Small intestine (tissue), 7 donors: ENCODE measurements around the gene UNC45A. TPM values are rescaled to one million over a fixed set of nuclear protein-coding genes. Genes with fewer than 3 reads are reported as not detected.

Source experiments
- DNase-seq, 2 donors: peaks; one replicate each; pipeline versions ENCODE4 v3.0.0 to v3.0.0-alpha.2; 2013
- FAIRE-seq: peaks from 2 replicates; lab custom pipeline; 2012; peaks lifted over from hg19 to GRCh38; lab: Jason Lieb, UNC
- H3K27ac ChIP-seq, 3 donors: one replicate each; pipeline ENCODE4 v1.5.1; 2013; ENCODE audit warnings: low read length in 2 of 3, mild to moderate bottlenecking in 2 of 3, control low read depth in 1 of 3, inconsistent platforms in 1 of 3, low read depth in 1 of 3, moderate library complexity in 1 of 3
- H3K27me3 ChIP-seq, 3 donors: one replicate each; pipeline ENCODE4 v1.6.1; 2013; ENCODE audit warnings: low read length in 3 of 3, inconsistent platforms in 1 of 3; ENCODE audit not compliant: control insufficient read depth in 3 of 3, insufficient read depth in 3 of 3
- H3K36me3 ChIP-seq, 3 donors: one replicate each; pipeline ENCODE4 v1.6.1; 2013; ENCODE audit warnings: low read length in 3 of 3, inconsistent platforms in 1 of 3, low read depth in 1 of 3, mild to moderate bottlenecking in 1 of 3, moderate library complexity in 1 of 3; ENCODE audit not compliant: control insufficient read depth in 3 of 3, insufficient read depth in 2 of 3
- H3K4me1 ChIP-seq, 3 donors: one replicate each; pipeline ENCODE4 v1.6.1; 2013; ENCODE audit warnings: low read length in 2 of 3, inconsistent platforms in 1 of 3, low read depth in 1 of 3, mild to moderate bottlenecking in 1 of 3, moderate library complexity in 1 of 3; ENCODE audit not compliant: control insufficient read depth in 3 of 3, insufficient read depth in 2 of 3
- H3K4me3 ChIP-seq, 3 donors: one replicate each; pipeline ENCODE4 v1.5.1; 2013; ENCODE audit warnings: low read length in 3 of 3, control low read depth in 1 of 3, inconsistent platforms in 1 of 3, low read depth in 1 of 3, mild to moderate bottlenecking in 1 of 3, moderate library complexity in 1 of 3
- H3K9me3 ChIP-seq, 2 donors: one replicate each; pipeline ENCODE4 v1.6.1; 2013; ENCODE audit warnings: low read depth in 1 of 2, low read length in 1 of 2; ENCODE audit not compliant: control insufficient read depth in 2 of 2, insufficient read depth in 1 of 2
- WGBS, 3 donors: extraction: QIAGEN DNeasy Blood & Tissue Kit; methylation state at CpG; one replicate each; pipeline ENCODE4 v1.1.7; 2013; 5-methylcytosine and 5-hydroxymethylcytosine counted together
- polyA plus RNA-seq, 4 donors: library from polyadenylated mRNA; stranded (reverse) in 3 of 4; unstranded in 1 of 4; fragments of 200-250 nt in 3 of 4; fragments of 120-200 nt in 1 of 4; gene quantifications; one replicate each; pipeline versions ENCODE4 v1.2.1 to v1.2.3, GENCODE V29; 2013
- donor health status: healthy with polysubstance abuse.
- donor health status: control.
- donor health status: control.
- donor health status: Bipolar disorder and iron deficiency.
- donor health status: healthy.

Gene UNC45A
- polyA plus RNA-seq, 4 donors, result 37.7 to 65.1 (median 48.8) TPM

GRCh38 chr15:90939756-90940155, 4.7 kb downstream of the UNC45A start:
- no peak for FAIRE-seq
- no peak overlapping the region for H3K27ac ChIP-seq
- H3K27me3 ChIP-seq, result no peaks in the 10 kb centered on the region
- no peak overlapping the region for H3K4me3 ChIP-seq
- 75 to 96% (median 84%) methylated on average over 7 of the region's 7 CpGs for WGBS, 3 donors
- no peaks in the 10 kb centered on the region for H3K9me3 ChIP-seq
- H3K36me3 ChIP-seq, result peaks cover 23 to 70% (median 25%) of the 10 kb centered on the region in 3 donors
- DNase-seq, result no peak
- H3K4me1 ChIP-seq, result peaks cover 4 to 6% (median 5%) of the 10 kb centered on the region in 3 donors

GRCh38 chr15:90941038-90941437, 6.0 kb downstream of the UNC45A start:
- H3K4me3 ChIP-seq, result no peak overlapping the region
- 98% methylated on average over 4 of the region's 4 CpGs for WGBS, 3 donors
- FAIRE-seq (no peak), DNase-seq (no peak)
- H3K9me3 ChIP-seq, result no peaks in the 10 kb centered on the region
- H3K4me1 ChIP-seq, result peaks cover 0 to 2% (median 2%) of the 10 kb centered on the region in 3 donors
- H3K27me3 ChIP-seq, result no peaks in the 10 kb centered on the region
- peaks cover 26 to 78% (median 27%) of the 10 kb centered on the region in 3 donors for H3K36me3 ChIP-seq
- H3K27ac ChIP-seq, result no peak overlapping the region

- no peak for FAIRE-seq
Observed at GRCh38 chr15:90942354-90943120, 7.5 kb downstream of the UNC45A start.

DNA sequence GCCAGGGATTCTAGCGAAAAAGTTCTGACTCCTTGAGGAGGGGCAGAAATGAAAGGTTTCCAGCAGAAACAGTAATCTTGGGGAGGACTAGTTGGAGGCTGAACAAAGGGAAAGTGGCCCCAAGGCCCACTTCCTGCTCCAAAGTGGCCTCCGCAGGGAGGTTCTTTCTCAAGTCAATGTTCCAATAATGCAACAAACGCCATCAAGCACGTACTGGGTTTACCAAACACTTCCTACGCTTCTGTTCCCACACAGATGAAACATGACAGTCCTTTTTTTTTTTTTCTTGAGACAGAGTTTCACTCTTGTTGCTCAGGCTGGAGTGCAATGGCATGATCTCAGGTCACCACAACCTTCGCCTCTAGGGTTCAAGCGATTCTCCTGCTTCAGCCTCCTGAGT, 10.0 kb downstream of the UNC45A start:
- FAIRE-seq, result no peak
- Histone ChIP-seq H3K4me3 (no peak overlapping the region), H3K27ac (no peak overlapping the region), H3K36me3 (peaks cover 29 to 89% (median 37%) of the 10 kb centered on the region in 3 donors), H3K9me3 (no peaks in the 10 kb centered on the region), H3K27me3 (no peaks in the 10 kb centered on the region), H3K4me1 (no peaks in the 10 kb centered on the region)
- 86 to 97% (median 95%) methylated on average over 7 of the region's 7 CpGs for WGBS, 3 donors
- no peak for DNase-seq

More at GRCh38 chr15:90942354-90943120, 7.5 kb downstream of the UNC45A start:
- no peaks in the 10 kb centered on the region for H3K27me3 ChIP-seq
- H3K9me3 ChIP-seq, result no peaks in the 10 kb centered on the region
- no peaks in the 10 kb centered on the region for H3K4me1 ChIP-seq
- DNase-seq, result no peak
- H3K36me3 ChIP-seq, result peaks cover 29 to 87% (median 30%) of the 10 kb centered on the region in 3 donors
- H3K27ac ChIP-seq, result no peak overlapping the region
- 85 to 92% (median 92%) methylated on average over 12 of the region's 12 CpGs for WGBS, 3 donors
- no peak overlapping the region for H3K4me3 ChIP-seq

DNA sequence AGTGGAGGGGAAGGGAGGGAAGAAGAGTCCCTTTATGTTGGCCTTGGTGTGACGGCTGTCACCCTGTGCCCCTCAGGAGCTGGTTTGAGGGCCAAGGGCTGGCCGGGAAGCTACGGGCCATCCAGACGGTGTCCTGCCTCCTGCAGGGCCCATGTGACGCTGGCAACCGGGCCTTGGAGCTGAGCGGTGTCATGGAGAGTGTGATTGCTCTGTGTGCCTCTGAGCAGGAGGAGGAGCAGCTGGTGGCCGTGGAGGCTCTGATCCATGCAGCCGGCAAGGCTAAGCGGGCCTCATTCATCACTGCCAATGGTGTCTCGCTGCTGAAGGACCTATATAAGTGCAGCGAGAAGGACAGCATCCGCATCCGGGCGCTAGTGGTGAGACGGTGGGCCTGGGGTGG, 11.5 kb downstream of the UNC45A start:
- FAIRE-seq, result no peak
- no peaks in the 10 kb centered on the region for H3K4me1 ChIP-seq
- H3K9me3 ChIP-seq, result no peaks in the 10 kb centered on the region
- peaks cover 24 to 88% (median 34%) of the 10 kb centered on the region in 3 donors for H3K36me3 ChIP-seq
- DNase-seq, result no peak
- 91 to 96% (median 94%) methylated on average over 16 of the region's 16 CpGs for WGBS, 3 donors
- H3K27me3 ChIP-seq, result no peaks in the 10 kb centered on the region
- no peak overlapping the region for H3K4me3 ChIP-seq
- no peak overlapping the region for H3K27ac ChIP-seq

- Histone ChIP-seq H3K27me3 (no peaks in the 10 kb centered on the region), H3K36me3 (peaks cover 23 to 89% (median 34%) of the 10 kb centered on the region in 3 donors)
Observed at GRCh38 chr15:90946941-90947576, 12.0 kb downstream of the UNC45A start.

DNA sequence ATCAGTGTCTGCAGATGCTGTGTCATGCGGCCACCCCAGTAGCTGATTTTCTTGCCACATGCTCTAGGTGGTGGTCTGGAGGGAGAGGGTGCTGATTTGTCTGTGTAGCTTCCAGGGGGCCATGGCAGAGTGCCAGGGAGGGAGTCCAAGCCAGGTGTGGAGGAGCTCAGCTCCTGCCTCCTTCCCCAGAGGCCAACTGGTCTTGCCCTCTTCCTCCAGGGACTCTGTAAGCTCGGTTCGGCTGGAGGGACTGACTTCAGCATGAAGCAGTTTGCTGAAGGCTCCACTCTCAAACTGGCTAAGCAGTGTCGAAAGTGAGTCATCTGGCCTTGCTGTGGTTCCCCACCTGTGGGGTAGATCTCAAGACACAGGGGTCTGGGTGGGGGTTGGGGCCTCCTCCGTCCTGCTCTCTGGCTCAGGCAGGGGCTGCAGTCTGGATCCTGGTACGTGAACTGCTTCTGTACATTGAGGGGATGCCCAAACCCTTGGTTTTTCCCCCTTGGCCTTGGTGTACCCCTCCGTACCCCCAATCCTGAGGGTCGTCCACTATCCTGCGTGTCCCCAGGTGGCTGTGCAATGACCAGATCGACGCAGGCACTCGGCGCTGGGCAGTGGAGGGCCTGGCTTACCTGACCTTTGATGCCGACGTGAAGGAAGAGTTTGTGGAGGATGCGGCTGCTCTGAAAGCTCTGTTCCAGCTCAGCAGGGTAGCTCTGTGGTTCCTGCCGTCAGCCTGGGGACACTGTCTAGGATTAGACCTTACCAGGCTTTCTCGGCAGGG, 12.7 kb downstream of the UNC45A start:
- H3K9me3 ChIP-seq, result no peaks in the 10 kb centered on the region
- FAIRE-seq (no peak), DNase-seq (no peak)
- no peak overlapping the region for H3K4me3 ChIP-seq
- no peaks in the 10 kb centered on the region for H3K4me1 ChIP-seq
- 88 to 95% (median 93%) methylated on average over 18 of the region's 18 CpGs for WGBS, 3 donors
- H3K27me3 ChIP-seq, result no peaks in the 10 kb centered on the region
- H3K27ac ChIP-seq, result no peak overlapping the region
- H3K36me3 ChIP-seq, result peaks cover 17 to 89% (median 29%) of the 10 kb centered on the region in 3 donors

More at GRCh38 chr15:90946941-90947576, 12.0 kb downstream of the UNC45A start:
- H3K9me3 ChIP-seq, result no peaks in the 10 kb centered on the region
- no peak overlapping the region for H3K27ac ChIP-seq
- DNase-seq (no peak), FAIRE-seq (no peak)
- WGBS, 3 donors, result 88 to 90% (median 89%) methylated on average over 8 of the region's 8 CpGs
- no peak overlapping the region for H3K4me3 ChIP-seq
- H3K4me1 ChIP-seq, result no peaks in the 10 kb centered on the region

DNA sequence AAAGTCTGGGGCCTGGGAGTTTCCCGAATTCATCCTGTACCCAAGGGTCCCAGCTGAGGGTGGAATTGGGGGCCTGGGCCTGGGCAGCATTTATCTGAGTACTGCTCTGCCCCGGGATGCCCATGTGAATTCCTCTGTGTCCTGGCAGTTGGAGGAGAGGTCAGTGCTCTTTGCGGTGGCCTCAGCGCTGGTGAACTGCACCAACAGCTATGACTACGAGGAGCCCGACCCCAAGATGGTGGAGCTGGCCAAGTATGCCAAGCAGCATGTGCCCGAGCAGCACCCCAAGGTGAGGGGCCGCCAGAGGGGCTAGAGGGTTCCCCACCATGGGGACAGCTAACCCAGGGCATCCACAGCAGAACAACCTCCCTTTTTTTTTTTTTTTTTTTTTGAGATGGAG, 13.4 kb downstream of the UNC45A start:
- Histone ChIP-seq H3K9me3 (no peaks in the 10 kb centered on the region), H3K4me3 (no peak overlapping the region), H3K27ac (no peak overlapping the region), H3K4me1 (no peaks in the 10 kb centered on the region), H3K27me3 (no peaks in the 10 kb centered on the region), H3K36me3 (peaks cover 12 to 89% (median 23%) of the 10 kb centered on the region in 3 donors)
- DNase-seq, result no peak
- FAIRE-seq, result no peak
- 92 to 98% (median 96%) methylated on average over 8 of the region's 8 CpGs for WGBS, 3 donors
